Left ventricle myocardium inferior (tissue), 1 donor: ENCODE data around the gene GFI1. TPM values are rescaled to one million over a fixed set of nuclear protein-coding genes. Genes with fewer than 3 reads are reported as not detected.

Experiments
- DNase-seq: peaks from one replicate; pipeline ENCODE4 v3.0.0-alpha.2; 2020
- H3K27ac ChIP-seq: fragments of 200-600 bp; replicated peaks from 2 replicates; pipeline ENCODE4 v1.8.0; 2021
- H3K27me3 ChIP-seq: fragments of 200-600 bp; 2 replicates; pipeline ENCODE4 v1.8.0; 2021; ENCODE audit warnings: low read depth
- H3K36me3 ChIP-seq: fragments of 200-600 bp; 2 replicates; pipeline ENCODE4 v1.8.0; 2021
- H3K4me1 ChIP-seq: fragments of 200-600 bp; 2 replicates; pipeline ENCODE4 v1.8.0; 2021
- H3K4me3 ChIP-seq: fragments of 200-600 bp; 2 replicates; pipeline ENCODE4 v1.8.0; 2021; ENCODE audit warnings: mild to moderate bottlenecking, moderate library complexity
- H3K9me3 ChIP-seq: fragments of 200-600 bp; replicated peaks from 2 replicates; pipeline ENCODE4 v1.8.0; 2021
- CTCF ChIP-seq: fragments of 200-600 bp; IDR thresholded peaks from 2 replicates; pipeline ENCODE4 v1.8.0; 2021; ENCODE audit warnings: antibody characterized with exemption, mild to moderate bottlenecking, borderline replicate concordance
- intact Hi-C: fragments of 100-400 bp; cut with micrococcal nuclease; formaldehyde crosslinking; loops from one replicate; pipeline ENCODE4 v1.11.0; 2022
- total RNA-seq: library from RNA; stranded (reverse); fragmentation: NEBNext Ultra II Directional; extraction: Animal tissue kit (Norgen Biotek cat#: 25700); gene quantifications from one replicate; pipeline ENCODE4 v1.2.1, GENCODE V29; 2021
- donor health status: DM: no; HTN: yes; CAD: no; lungs with severe emphysema.

GFI1 gene
- total RNA-seq, 1 donor from 2014 or later = 0.25 TPM

GRCh38 chr1:92515796-92516201 lies 29.1 kb upstream of the GFI1 start:
- TF ChIP-seq CTCF = no peak
- intact Hi-C loops = no loop called here
- no peak overlapping the region for H3K4me3 ChIP-seq
- peaks cover 11% of the 10 kb centered on the region for H3K36me3 ChIP-seq
- DNase-seq = no peak
- H3K27me3 ChIP-seq = no peaks in the 10 kb centered on the region
- no peak overlapping the region for H3K27ac ChIP-seq
- no peaks in the 10 kb centered on the region for H3K9me3 ChIP-seq
- H3K4me1 ChIP-seq = no peaks in the 10 kb centered on the region

DNA sequence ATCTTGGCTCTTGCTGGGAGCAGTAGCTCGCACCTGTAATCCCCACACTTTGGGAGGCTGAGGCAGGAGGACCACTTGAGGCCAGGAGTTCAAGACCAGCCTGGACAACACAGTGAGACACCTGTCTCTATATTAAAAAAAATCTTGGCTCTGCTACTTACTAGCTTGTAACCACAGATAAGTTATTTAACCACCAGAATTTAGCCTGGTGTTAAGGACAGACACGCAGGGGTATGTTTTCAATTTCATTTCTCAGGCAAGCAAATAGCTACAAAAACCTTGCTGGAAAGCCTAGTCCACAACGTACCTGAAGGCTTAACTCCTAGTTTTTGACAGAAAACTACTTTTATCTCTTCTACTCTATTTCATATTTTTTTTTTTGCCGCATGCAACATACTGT lies 24.8 kb upstream of the GFI1 start:
- no peak for TF ChIP-seq CTCF

DNA sequence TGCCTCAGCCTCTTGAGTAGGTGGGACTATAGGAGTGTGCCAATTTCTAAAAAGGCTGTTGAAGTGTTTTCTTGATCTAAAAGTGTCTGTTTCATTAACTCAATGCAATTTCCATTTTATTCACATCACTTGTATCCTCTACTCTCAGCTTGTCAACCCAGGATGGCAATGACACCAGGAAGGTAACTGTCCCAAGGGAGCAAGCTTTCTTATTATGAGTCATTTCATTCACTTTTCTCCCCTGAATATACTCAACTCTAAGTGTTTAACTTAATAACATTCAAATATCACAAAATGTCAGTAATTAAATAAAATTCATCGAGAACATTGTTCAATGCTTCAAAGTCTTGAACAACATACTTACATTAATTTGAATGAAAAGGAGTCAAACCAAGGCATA lies 22.9 kb upstream of the GFI1 start:
- Histone ChIP-seq H3K9me3 (no peaks in the 10 kb centered on the region), H3K27me3 (no peaks in the 10 kb centered on the region), H3K4me1 (no peaks in the 10 kb centered on the region), H3K4me3 (no peak overlapping the region), H3K36me3 (peaks cover 7% of the 10 kb centered on the region), H3K27ac (no peak overlapping the region)
- intact Hi-C loops = no loop called here
- no peak for TF ChIP-seq CTCF
- DNase-seq = no peak

More for the DNA sequence above, 24.8 kb upstream of the GFI1 start:
- no peak for DNase-seq
- no peaks in the 10 kb centered on the region for H3K9me3 ChIP-seq
- H3K4me3 ChIP-seq = no peak overlapping the region
- H3K4me1 ChIP-seq = no peaks in the 10 kb centered on the region
- H3K27me3 ChIP-seq = no peaks in the 10 kb centered on the region
- H3K27ac ChIP-seq = no peak overlapping the region
- intact Hi-C loops = no loop called here
- H3K36me3 ChIP-seq = peaks cover 7% of the 10 kb centered on the region

DNA sequence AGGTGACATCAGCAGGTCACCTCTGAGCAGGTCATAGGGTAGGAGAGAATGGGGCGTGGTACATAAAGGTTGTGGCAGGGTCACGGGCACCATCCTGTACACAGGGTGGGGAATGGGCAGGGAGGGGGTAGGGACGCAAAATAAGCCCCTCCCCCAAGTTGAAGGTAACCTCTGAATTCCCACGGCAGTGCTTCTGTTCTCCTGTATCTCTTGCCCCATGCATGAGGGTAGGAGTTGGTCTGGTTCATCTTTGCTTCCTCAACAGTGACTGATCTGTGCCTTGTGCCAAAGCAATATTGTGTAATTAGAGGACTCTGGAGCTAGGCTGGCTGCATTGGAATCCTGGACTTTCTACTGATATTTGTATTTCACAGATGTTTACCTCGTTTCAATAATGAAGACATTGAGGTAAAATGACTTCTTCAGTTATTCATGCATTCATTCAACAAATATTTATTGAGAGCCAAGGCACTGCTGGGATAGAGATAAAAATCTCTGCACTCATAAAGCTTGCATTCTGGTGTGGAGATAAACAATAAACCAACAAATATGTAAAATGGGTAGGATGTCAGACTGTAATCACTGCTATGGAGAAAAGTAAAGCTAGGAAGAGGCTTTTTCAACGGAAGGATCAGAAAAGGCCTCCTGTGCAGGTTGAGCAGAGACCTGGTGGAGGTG lies 18.4 kb upstream of the GFI1 start:
- Histone ChIP-seq H3K4me3 (no peak overlapping the region), H3K9me3 (no peaks in the 10 kb centered on the region), H3K4me1 (no peaks in the 10 kb centered on the region), H3K36me3 (no peaks in the 10 kb centered on the region), H3K27me3 (no peaks in the 10 kb centered on the region), H3K27ac (no peak overlapping the region)
- DNase-seq = no peak
- intact Hi-C loops = no loop called here
- no peak for TF ChIP-seq CTCF

DNA sequence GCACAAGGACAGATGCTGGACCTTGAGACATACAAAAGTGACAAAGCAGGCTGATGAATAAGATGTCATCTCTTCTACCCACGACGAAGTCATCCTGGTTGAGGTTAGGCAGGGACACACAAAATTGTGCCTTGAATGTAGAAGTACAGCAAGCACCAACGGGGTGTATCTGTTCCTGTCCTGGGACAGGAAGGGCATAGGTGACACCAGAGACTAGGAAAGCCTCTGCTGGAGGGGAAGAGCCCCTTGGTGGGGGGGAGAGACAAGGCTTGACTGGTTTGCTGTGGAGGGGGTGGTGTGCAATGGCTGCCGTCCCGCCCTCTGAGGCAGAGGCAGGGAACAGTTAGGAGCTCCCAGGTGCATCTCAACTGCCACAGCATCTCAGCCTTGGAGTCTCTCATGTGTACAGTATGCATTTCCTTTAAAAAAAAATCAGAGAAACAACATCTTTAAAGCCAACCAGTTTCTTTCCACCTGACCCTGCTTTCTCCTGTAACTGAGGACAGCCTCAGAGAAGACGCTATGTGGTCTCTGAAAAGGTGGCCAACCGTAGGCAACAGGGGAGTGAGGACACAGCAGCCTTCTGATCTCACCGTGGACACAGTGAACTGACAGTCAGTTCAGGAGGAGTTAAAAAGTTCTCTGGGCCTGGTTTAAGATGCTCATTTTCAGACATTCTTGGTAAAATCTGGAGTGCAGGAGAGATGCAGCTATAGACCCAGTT lies 17.7 kb upstream of the GFI1 start:
- no peaks in the 10 kb centered on the region for H3K9me3 ChIP-seq
- no peak overlapping the region for H3K27ac ChIP-seq
- no peaks in the 10 kb centered on the region for H3K27me3 ChIP-seq
- H3K4me1 ChIP-seq = no peaks in the 10 kb centered on the region
- H3K36me3 ChIP-seq = no peaks in the 10 kb centered on the region
- TF ChIP-seq CTCF = no peak
- no peak for DNase-seq
- H3K4me3 ChIP-seq = no peak overlapping the region
- intact Hi-C loops = no loop called here
